ENCODE measurements around the gene DHX8.
"Not testable (repeated sequence)": the region's sequence is repeated elsewhere in the genome, so short reads cannot be mapped to it uniquely, and the experiment has no call there.

Gene DHX8

DNA sequence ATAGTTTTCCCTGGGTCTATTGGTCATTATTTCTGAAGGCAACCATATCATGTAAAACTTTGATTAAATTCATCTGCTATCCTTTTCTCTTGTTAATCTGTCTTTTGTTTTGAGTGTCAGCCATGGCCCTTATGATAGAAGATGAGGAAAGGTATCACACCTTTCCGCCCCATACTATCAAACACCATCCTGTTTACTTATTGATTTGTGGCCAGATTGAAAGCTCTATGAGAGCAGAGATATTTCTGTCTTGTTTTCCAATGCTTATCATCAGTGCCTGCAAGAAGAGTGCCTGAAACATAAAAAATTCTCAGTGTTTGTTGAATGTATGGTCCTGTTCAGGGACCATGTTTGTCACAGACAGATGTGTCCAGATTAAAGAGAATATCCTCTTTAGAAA is 22.6 kb upstream of the DHX8 start:
- no peak for DNase-seq (ENCODE audit: low read depth in 2 of 2, low spot score in 1 of 2)

DNA sequence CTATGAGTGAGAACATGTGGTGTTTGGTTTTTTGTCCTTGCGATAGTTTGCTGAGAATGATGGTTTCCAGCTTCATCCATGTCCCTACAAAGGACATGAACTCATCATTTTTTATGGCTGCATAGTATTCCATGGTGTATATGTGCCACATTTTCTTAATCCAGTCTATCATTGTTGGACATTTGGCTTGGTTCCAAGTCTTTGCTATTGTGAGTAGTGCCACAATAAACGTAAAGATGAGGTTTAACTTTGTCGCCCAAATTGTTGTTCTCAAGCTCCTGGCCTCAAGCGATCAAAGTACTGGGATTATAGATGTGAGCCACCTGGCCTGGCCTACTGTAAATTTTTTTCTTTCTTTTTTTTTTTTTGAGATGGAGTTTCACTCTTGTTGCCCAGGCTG is 21.2 kb upstream of the DHX8 start:
- DNase-seq (ENCODE audit: low read depth in 2 of 2, low spot score in 1 of 2) = not testable (repeated sequence)

DNA sequence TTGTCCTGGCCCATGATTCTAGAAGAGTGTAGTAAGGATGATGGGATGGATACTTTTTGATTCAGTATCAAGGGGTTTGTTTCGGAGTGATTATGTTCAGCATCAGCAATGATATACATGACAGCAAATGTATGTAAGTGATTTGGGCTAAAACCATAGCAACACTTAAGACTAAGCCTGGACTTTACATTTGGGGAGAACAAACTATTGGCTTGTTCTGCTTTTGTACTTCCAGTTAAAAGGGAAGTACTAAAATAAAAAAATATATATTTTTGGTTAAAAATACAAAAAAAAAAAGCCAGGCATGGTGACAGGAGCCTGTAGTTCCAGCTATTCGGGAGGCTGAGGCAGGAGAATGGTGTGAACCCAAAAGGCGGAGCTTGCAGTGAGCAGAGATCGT is 20.5 kb upstream of the DHX8 start:
- DNase-seq (ENCODE audit: low read depth in 2 of 2, low spot score in 1 of 2) = no peak

- no peak for DNase-seq (ENCODE audit: low read depth in 2 of 2, low spot score in 1 of 2)
Observed at GRCh38 chr17:43464046-43464445, 19.7 kb upstream of the DHX8 start.

- DNase-seq (ENCODE audit: low read depth in 2 of 2, low spot score in 1 of 2) = no peak
Observed at GRCh38 chr17:43465049-43465448, 18.7 kb upstream of the DHX8 start.

- DNase-seq (ENCODE audit: low read depth in 2 of 2, low spot score in 1 of 2) = no peak
Observed at GRCh38 chr17:43467981-43468581, 15.7 kb upstream of the DHX8 start.

DNA sequence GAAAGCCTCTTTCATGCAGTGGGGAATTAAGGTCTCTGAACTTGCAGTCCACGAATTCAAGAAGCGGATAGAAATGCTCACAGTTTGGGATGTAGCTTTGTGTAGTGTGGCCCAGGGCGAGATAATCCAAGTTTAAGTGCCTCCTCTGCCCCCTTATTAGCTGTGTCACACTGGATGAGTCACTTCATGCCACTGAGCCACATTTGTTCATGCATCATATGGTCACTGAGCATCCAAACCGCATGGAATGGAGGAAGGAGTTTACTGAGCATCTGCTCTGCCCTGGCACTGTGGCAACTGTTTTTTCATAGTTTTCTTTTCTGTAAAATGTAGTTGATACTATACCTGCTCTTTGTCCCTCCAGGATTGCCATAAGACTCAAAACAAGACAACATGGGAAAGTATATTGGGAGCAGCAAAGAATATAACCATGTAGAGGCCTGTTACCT is 15.1 kb upstream of the DHX8 start:
- DNase-seq (ENCODE audit: low read depth in 2 of 2, low spot score in 1 of 2) = no peak

DNA sequence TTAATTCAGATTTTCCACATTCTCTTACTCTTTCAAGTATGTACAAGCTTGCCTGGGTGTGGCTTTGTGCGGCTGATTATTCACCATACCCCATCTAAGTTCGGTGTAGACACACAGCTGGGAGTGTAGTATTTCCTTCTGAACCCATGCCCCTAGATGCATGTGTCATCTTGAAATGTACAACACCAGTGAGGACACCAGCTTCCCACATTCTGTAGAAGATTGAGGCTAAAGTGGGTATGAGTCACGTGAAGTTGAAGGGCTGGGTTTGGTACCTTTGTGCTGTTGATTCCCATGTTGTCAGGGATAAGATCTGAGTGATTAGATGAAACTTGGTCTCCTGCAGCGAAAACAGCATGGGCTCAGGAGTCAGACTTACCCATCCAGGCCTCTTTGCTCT is 14.6 kb upstream of the DHX8 start:
- DNase-seq (ENCODE audit: low read depth in 2 of 2, low spot score in 1 of 2) = no peak

- no peak for DNase-seq (ENCODE audit: low read depth in 2 of 2, low spot score in 1 of 2)
Observed at GRCh38 chr17:43471585-43472160, 12.1 kb upstream of the DHX8 start.

DNA sequence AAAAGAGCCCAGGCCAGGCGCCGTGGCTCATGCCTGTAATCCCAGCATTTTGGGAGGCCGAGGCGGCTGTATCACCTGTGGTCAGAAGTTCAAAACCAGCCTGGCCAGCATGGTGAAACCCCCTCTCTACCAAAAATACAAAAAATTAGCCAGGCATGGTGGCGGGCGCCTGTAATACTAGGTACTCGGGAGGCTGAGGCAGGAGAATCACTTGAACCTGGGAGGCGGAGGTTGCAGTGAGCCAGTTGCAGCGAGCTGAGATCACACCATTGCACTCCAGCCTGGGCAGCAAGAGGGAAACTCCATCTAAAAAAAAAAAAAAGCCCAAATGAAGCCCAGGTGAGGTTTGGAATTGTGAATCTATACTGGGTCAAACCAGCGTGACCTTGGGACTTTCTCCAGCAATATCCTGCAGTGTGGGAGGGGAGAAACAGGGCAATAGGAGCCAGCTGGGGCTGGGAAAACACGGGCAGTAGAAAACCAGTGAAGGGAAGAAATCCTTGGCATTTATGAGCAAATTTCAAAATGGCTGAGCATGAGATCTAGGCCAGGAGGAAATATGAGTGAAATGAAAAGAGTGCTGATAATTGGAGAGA is 8.2 kb upstream of the DHX8 start:
- DNase-seq (ENCODE audit: low read depth in 2 of 2, low spot score in 1 of 2) = no peak

DNA sequence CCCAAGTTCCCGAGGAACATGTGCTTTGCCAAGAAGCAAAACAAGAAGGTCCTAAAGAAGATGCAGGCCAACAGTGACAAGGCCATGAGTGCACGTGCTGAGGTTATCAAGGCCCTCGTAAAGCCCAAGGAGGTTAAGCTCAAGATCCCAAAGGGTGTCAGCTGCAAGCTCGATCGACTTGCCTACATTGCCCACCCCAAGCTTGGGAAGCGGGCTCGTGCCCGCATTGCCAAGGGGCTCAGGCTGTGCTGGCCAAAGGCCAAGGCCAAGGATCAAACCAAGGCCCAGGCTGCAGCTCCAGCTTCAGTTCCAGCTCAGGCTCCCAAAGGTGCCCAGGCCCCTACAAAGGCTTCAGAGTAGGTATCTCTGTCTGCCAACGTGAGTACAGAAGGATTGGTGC is 7.5 kb upstream of the DHX8 start:
- DNase-seq (ENCODE audit: low read depth in 2 of 2, low spot score in 1 of 2) = not testable (repeated sequence)

DNA sequence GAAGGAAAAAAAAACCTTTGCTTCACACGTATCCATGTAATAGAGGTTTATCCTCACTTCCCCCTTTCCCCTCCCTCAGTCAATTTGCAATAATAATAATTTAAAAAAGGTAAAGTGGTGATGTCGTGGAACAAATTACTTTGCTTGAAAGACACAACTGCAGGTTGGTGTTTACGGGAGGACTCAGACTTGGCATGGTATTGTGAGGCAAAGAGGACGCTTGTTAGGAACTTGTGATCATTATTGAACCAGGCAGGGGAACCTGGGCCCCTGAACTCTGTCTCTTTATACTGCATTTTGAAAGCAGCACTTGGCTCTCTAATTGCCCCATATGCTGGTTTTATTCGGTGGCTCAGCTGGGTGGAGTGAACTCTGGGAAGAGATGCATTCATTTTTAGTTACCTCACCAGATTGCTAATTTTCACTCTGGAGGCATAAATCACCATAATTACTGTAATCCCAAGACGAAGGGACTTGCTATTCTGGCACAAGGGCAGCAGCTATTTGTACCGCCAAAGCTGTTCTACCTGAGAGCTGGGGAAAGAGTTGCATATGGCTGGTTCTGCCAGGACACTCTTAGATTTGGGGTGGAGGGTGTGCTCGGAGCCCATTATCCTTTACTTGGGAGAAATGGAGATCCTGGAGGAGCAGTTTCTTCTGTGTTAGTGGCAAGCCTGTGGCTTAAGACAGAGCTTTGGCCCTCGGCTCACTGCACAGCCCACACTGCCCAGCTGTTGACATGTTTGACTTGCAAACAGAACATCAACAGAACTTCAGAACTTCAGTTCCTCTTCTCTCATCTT is 5.7 kb upstream of the DHX8 start:
- DNase-seq (ENCODE audit: low read depth in 2 of 2, low spot score in 1 of 2) = no peak

- no peak for DNase-seq (ENCODE audit: low read depth in 2 of 2, low spot score in 1 of 2)
Observed at GRCh38 chr17:43479948-43480347, 3.8 kb upstream of the DHX8 start.

DNA sequence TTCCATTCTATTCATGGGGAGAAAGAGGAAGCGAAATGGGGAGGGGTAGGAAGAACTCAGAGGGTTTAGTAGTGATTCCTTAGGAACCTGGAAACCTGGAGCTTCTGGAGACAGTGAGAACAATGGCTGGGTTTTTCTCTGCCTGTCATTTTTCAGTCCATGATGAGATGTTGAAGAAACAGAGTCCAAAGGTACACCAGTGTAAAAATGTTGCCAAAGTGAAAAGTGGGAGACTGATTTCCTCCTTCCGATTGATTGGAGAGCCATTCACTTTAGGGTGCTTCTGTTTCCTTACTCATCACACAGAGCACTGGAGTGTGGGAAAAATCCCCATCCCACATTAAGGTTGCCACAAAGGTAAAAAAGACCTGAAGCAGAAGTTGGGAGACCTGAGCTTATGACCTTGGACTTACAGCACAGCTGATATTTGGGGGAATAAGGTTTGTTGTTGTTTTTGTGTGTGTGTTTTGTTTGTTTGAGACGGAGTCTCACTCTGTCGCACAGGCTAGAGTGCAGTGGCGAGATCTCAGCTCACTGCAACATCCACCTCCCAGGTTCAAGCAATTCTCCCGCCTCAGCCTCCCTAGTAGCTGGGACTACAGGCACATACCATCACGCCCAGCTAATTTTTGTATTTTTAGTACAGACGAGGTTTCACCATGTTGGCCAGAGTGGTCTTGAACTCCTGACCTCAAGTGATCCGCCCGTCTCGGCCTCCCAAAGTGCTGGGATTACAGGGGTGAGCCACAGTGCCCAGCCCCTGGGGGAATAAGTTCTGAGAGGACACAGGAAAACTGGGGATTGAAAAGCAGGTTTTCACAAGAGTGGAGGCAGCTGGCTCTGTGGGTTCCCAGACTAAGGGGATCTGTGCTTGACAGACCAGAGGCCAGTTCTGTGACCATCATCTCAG is 1.4 kb upstream of the DHX8 start:
- no peak for DNase-seq (ENCODE audit: low read depth in 2 of 2, low spot score in 1 of 2)

- no peak for DNase-seq (ENCODE audit: low read depth in 2 of 2, low spot score in 1 of 2)
Observed at GRCh38 chr17:43490621-43491020, 6.8 kb downstream of the DHX8 start.

DNA sequence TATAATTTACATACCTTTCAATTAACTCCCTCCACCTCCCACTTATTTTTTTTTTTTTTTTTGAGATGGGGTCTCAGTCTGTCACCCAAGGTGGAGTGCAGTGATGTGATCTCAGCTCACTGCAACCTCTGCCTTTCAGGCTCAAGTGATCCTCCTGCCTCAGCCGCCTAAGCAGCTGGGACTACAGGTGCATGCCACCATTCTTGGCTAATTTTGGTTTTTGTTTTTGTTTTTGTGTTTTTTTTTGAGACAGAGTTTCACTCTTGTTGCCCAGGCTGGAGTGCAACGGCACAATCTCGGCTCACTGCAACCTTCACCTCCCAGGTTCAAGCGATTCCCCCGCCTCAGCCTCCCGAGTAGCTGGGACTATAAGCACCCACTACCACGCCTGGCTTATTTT is 25.7 kb downstream of the DHX8 start:
- not testable (repeated sequence) for DNase-seq (ENCODE audit: low read depth in 2 of 2, low spot score in 1 of 2)

DNA sequence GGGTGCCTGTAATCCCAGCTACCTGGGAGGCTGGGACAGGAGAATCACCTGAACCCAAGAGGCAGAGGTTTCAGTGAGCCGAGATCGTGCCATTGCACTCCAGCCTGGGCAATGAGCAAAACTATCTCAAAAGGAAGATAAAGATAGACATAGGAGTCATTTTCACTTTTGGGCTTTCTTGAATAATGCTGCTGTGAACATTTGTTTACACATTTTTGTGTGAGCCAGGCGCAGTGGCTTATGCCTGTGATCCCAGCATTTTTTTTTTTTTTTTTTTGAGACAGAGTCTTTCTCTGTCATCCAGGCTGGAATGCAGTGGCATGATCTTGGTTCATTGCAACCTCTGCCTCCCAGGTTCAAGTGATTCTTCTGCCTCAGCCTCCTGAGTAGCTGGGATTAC is 27.4 kb downstream of the DHX8 start:
- not testable (repeated sequence) for DNase-seq (ENCODE audit: low read depth in 2 of 2, low spot score in 1 of 2)

DNA sequence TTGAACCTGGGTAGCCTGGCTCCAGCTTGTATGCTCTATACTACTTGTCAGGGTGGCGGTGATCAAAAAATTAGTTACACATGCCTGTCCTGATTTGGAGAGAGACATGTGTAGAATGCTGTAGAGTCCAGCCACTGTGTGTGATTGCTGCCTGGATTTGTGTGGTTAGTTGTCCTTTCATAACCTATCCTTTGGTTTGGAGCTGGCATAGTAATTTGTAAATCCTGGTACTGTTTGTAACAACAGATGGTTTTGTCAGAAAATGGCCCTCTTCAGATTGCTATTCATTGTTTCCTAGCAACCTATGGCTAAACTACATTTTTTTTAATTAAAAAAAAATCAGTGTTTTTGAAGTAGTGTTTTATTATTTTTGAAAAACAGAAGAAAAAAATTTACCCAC is 31.9 kb downstream of the DHX8 start:
- DNase-seq (ENCODE audit: low read depth in 2 of 2, low spot score in 1 of 2) = no peak

DNA sequence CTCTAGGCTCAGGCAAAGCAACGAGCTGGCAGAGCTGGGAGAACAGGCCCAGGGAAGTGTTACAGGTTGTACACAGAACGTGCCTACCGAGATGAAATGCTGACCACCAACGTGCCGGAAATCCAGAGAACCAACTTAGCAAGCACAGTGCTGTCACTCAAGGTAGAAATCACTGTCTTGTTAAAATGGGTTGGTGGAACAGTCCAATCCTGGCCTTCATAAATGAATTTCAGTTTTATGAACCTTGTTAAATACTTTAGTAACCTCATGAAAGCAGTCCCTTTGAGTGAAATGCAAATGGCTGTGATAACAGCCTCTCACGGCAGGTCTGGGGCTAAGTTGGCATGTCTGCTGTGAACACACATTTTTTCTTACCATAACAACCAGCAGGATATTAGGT is 33.4 kb downstream of the DHX8 start:
- no peak for DNase-seq (ENCODE audit: low read depth in 2 of 2, low spot score in 1 of 2)

DNA sequence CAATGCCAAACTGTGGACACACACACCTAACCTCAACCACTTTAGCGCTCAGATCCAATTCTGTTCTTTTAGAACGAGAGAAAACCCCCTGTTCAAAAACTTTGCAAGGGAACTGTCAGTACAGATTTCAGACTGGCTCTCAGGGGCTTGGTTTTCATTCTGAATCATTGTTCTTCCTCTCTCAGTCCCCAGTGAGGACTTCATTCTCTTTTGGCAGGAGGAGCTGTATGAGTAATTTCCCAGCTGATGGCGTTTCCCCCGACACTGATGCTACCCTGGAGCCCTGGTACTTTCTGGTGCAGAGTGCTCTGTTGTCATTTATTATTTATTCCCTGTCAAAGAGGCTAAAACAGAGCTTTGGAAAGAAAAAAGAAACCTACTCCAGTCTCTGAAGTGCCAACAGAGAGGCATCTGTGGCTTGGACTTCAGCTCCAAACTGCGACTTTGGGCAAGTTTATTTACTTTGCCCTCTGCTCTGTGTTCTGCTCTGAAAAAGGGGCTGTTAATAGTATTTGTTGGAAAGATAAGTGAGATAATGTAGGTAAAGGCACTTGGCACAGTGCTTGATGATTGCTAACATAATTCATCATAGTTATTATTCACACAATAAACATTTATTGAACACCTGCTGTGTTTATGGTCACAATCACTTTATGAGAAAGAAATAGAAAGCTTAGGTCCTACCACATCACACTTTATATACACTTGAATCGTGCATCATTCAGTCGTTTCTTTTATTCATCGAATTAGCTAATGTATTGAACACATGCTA is 34.0 kb downstream of the DHX8 start:
- no peak for DNase-seq (ENCODE audit: low read depth in 2 of 2, low spot score in 1 of 2)
